Esophagus mucosa (tissue), 1 donor: ENCODE data around the gene PAGE2. TPM values are rescaled to one million over a fixed set of nuclear protein-coding genes. Genes with fewer than 3 reads are reported as not detected.
A peak's percentile ranks its signal among the peaks of the same experiment; 100 is the strongest.
"Not testable (repeated sequence)": the region's sequence is repeated elsewhere in the genome, so short reads cannot be mapped to it uniquely, and the experiment has no call there.

Source experiments
- ATAC-seq: fragments of 200-7000 bp; cut with Tn5 transposase; one replicate; pipeline ENCODE4 v1.9.1; 2020
- total RNA-seq: library from RNA; stranded (reverse); gene quantifications from one replicate; pipeline ENCODE4 v1.2.4, GENCODE V29; 2023
- donor health status: DM: yes; HTN: yes; CAD: no.

The PAGE2 gene
- not detected for total RNA-seq

- ATAC-seq, result no peak
Measured at GRCh38 chrX:55088795-55089489, at the start of gene PAGE2. Gene PAGE2, plus strand, starts transcription at chrX:55089018. Its CDS starts 1,003 bp downstream, at chrX:55090021.

- no peak for ATAC-seq
Measured at GRCh38 chrX:55039471-55039870, 49.3 kb upstream of the PAGE2 start.

- no peak for ATAC-seq
Measured at GRCh38 chrX:55041514-55041913, 47.3 kb upstream of the PAGE2 start.

GRCh38 chrX:55050599-55050998 is 38.2 kb upstream of the PAGE2 start:
- not testable (repeated sequence) for ATAC-seq

GRCh38 chrX:55056820-55057674 is 31.8 kb upstream of the PAGE2 start:
- no peak for ATAC-seq

- ATAC-seq, result peak; percentile 61
Measured at GRCh38 chrX:55057675-55058249, 31.1 kb upstream of the PAGE2 start.

GRCh38 chrX:55067180-55067579 is 21.6 kb upstream of the PAGE2 start:
- ATAC-seq, result not testable (repeated sequence)

- ATAC-seq, result no peak
Measured at GRCh38 chrX:55072286-55072685, 16.5 kb upstream of the PAGE2 start.

- ATAC-seq, result no peak
Measured at GRCh38 chrX:55074851-55075467, 13.9 kb upstream of the PAGE2 start, which contains the start of gene PAGE2B. Gene PAGE2B, plus strand, starts transcription at chrX:55075030. Its CDS starts 1,012 bp downstream, at chrX:55076042.

- ATAC-seq, result no peak
Measured at GRCh38 chrX:55098691-55099090, 9.9 kb downstream of the PAGE2 start.

GRCh38 chrX:55099162-55099561 is 10.3 kb downstream of the PAGE2 start:
- no peak for ATAC-seq

- ATAC-seq, result no peak
Measured at GRCh38 chrX:55102754-55103153, 13.9 kb downstream of the PAGE2 start.

- ATAC-seq, result no peak
Measured at GRCh38 chrX:55107262-55107661, 18.4 kb downstream of the PAGE2 start.

GRCh38 chrX:55107911-55108310 is 19.1 kb downstream of the PAGE2 start:
- ATAC-seq, result peak; percentile 91

GRCh38 chrX:55109306-55109705 is 20.5 kb downstream of the PAGE2 start:
- ATAC-seq, result no peak

GRCh38 chrX:55111578-55112254 is 22.9 kb downstream of the PAGE2 start:
- ATAC-seq, result no peak

- not testable (repeated sequence) for ATAC-seq
Measured at GRCh38 chrX:55116589-55116988, 27.8 kb downstream of the PAGE2 start.

GRCh38 chrX:55118574-55118973 is 29.8 kb downstream of the PAGE2 start:
- no peak for ATAC-seq

- ATAC-seq, result no peak
Measured at GRCh38 chrX:55119271-55119670, 30.5 kb downstream of the PAGE2 start.

- ATAC-seq, result no peak
Measured at GRCh38 chrX:55119712-55120111, 30.9 kb downstream of the PAGE2 start.

- ATAC-seq, result no peak
Measured at GRCh38 chrX:55120761-55121358, 32.0 kb downstream of the PAGE2 start.

- ATAC-seq, result no peak
Measured at GRCh38 chrX:55123900-55124299, 35.1 kb downstream of the PAGE2 start.
